H9 (cell line): ENCODE measurements around the gene IVL. TPM values are rescaled to one million over a fixed set of nuclear protein-coding genes. Genes with fewer than 3 reads are reported as not detected.

Source experiments
- DNase-seq: peaks from one replicate; pipeline ENCODE4 v3.0.0-alpha.2; 2017
- H2AFZ ChIP-seq: one replicate; pipeline ENCODE4 v1.6.1; 2013; ENCODE audit warnings: mild to moderate bottlenecking, low read length, control low read depth, moderate library complexity
- H2AK5ac ChIP-seq: 2 replicates; pipeline ENCODE4 v1.6.1; 2013; ENCODE audit warnings: low read length, control low read depth, mixed read lengths; ENCODE audit not compliant: insufficient read length
- H2BK120ac ChIP-seq: one replicate; pipeline ENCODE4 v1.6.1; 2013; ENCODE audit warnings: low read depth, mild to moderate bottlenecking, low read length, control low read depth, inconsistent platforms; ENCODE audit not compliant: poor library complexity, severe bottlenecking
- H2BK12ac ChIP-seq: 2 replicates; pipeline ENCODE4 v1.6.1; 2013; ENCODE audit warnings: low read length, control low read depth, mixed read lengths, low read depth; ENCODE audit not compliant: insufficient read length
- H2BK15ac ChIP-seq: 2 replicates; pipeline ENCODE4 v1.6.1; 2013; ENCODE audit warnings: low read depth, low read length, control low read depth
- H2BK20ac ChIP-seq: one replicate; pipeline ENCODE4 v1.6.1; 2013; ENCODE audit warnings: low read depth, mild to moderate bottlenecking, low read length, control low read depth, inconsistent platforms; ENCODE audit not compliant: poor library complexity, severe bottlenecking
- H2BK5ac ChIP-seq: 2 replicates; pipeline ENCODE4 v1.6.1; 2013; ENCODE audit warnings: low read length, control low read depth, mixed read lengths; ENCODE audit not compliant: insufficient read length
- H3K14ac ChIP-seq: 2 replicates; pipeline ENCODE4 v1.6.1; 2013; ENCODE audit warnings: low read length, control low read depth; ENCODE audit not compliant: insufficient read depth
- H3K18ac ChIP-seq: 2 replicates; pipeline ENCODE4 v1.6.1; 2013; ENCODE audit warnings: low read depth, mild to moderate bottlenecking, mixed read lengths, low read length, control low read depth; ENCODE audit not compliant: insufficient read length
- H3K23ac ChIP-seq: 2 replicates; pipeline ENCODE4 v1.6.1; 2013; ENCODE audit warnings: low read length, control low read depth, mixed read lengths, low read depth; ENCODE audit not compliant: insufficient read length
- H3K23me2 ChIP-seq: 2 replicates; pipeline ENCODE4 v1.6.1; 2013; ENCODE audit warnings: low read depth, mild to moderate bottlenecking, mixed read lengths, low read length, control low read depth; ENCODE audit not compliant: insufficient read length, poor library complexity, severe bottlenecking
- H3K27ac ChIP-seq: 2 replicates; pipeline ENCODE4 v1.5.1; 2013; ENCODE audit warnings: low read length, control low read depth, mixed read lengths, low read depth; ENCODE audit not compliant: insufficient read length
- H3K27me3 ChIP-seq: 2 replicates; pipeline ENCODE4 v1.6.1; 2013; ENCODE audit warnings: low read length, control low read depth, inconsistent platforms; ENCODE audit not compliant: insufficient read depth
- H3K4ac ChIP-seq: 2 replicates; pipeline ENCODE4 v1.6.1; 2013; ENCODE audit warnings: low read depth, mild to moderate bottlenecking, control low read depth, inconsistent platforms, low read length, moderate library complexity
- H3K4me1 ChIP-seq: 2 replicates; pipeline ENCODE4 v1.6.1; 2013; ENCODE audit warnings: low read length, control low read depth, inconsistent platforms; ENCODE audit not compliant: insufficient read depth
- H3K4me2 ChIP-seq: 2 replicates; pipeline ENCODE4 v1.6.1; 2013; ENCODE audit warnings: low read length, control low read depth, mixed read lengths; ENCODE audit not compliant: insufficient read length, insufficient read depth
- H3K56ac ChIP-seq: 2 replicates; pipeline ENCODE4 v1.6.1; 2013; ENCODE audit warnings: low read depth, mild to moderate bottlenecking, mixed read lengths, low read length, control low read depth; ENCODE audit not compliant: insufficient read length
- H3K79me1 ChIP-seq: 2 replicates; pipeline ENCODE4 v1.6.1; 2013; ENCODE audit warnings: low read depth, mild to moderate bottlenecking, moderate library complexity, low read length, control low read depth, inconsistent platforms; ENCODE audit not compliant: insufficient read depth, poor library complexity, severe bottlenecking
- H3K79me2 ChIP-seq: 2 replicates; pipeline ENCODE4 v1.6.1; 2013; ENCODE audit warnings: low read length, control low read depth, inconsistent platforms; ENCODE audit not compliant: insufficient read depth
- H3K9ac ChIP-seq: 2 replicates; pipeline ENCODE4 v1.6.1; 2013; ENCODE audit warnings: low read length, control low read depth, mixed read lengths; ENCODE audit not compliant: insufficient read length; ENCODE audit errors: extremely low read depth
- H3K9me3 ChIP-seq: one replicate; pipeline ENCODE4 v1.6.1; 2013; ENCODE audit warnings: low read depth, low read length, inconsistent platforms; ENCODE audit not compliant: control insufficient read depth
- H3T11ph ChIP-seq: one replicate; pipeline ENCODE4 v1.6.1; 2013; ENCODE audit warnings: mild to moderate bottlenecking, low read length, control low read depth, inconsistent platforms
- H4K20me1 ChIP-seq: one replicate; pipeline ENCODE4 v1.6.1; 2013; ENCODE audit not compliant: control insufficient read depth, insufficient read length, insufficient read depth
- H4K5ac ChIP-seq: 2 replicates; pipeline ENCODE4 v1.6.1; 2013; ENCODE audit warnings: low read depth, mild to moderate bottlenecking, mixed read lengths, low read length, control low read depth; ENCODE audit not compliant: insufficient read length
- H4K8ac ChIP-seq: replicated peaks from 2 replicates; pipeline ENCODE4 v1.6.1; 2013; ENCODE audit warnings: low read length, control low read depth, mixed read lengths, low read depth; ENCODE audit not compliant: insufficient read length
- H4K91ac ChIP-seq: 2 replicates; pipeline ENCODE4 v1.6.1; 2013; ENCODE audit warnings: low read depth, mild to moderate bottlenecking, moderate library complexity, mixed read lengths, low read length, control low read depth; ENCODE audit not compliant: insufficient read length
- H3K27ac Mint-ChIP-seq, 3 experiments: 2 replicates in 2 of 3; 3 replicates in 1 of 3; pipeline ENCODE4 v1.8.0; 2020 to 2021; ENCODE audit warnings: mixed read lengths in 3 of 3, mild to moderate bottlenecking in 1 of 3, moderate library complexity in 1 of 3
- H3K27me3 Mint-ChIP-seq: 2 replicates; pipeline ENCODE4 v1.8.0; 2021; ENCODE audit warnings: low read depth, mild to moderate bottlenecking, moderate library complexity, mixed read lengths
- H3K36me3 Mint-ChIP-seq, 3 experiments: 2 replicates in 2 of 3; 3 replicates in 1 of 3; pipeline ENCODE4 v1.8.0; 2020 to 2021; ENCODE audit warnings: low read depth in 3 of 3, mixed read lengths in 3 of 3; ENCODE audit not compliant: insufficient read depth in 1 of 3
- H3K4me1 Mint-ChIP-seq, 2 experiments: 2 replicates each; pipeline ENCODE4 v1.8.0; 2020; ENCODE audit warnings: mixed read lengths in 2 of 2
- H3K4me3 Mint-ChIP-seq, 2 experiments: 2 replicates in 1 of 2; 3 replicates in 1 of 2; pipeline ENCODE4 v1.8.0; 2020 to 2021; ENCODE audit warnings: mild to moderate bottlenecking in 2 of 2, mixed read lengths in 2 of 2, moderate library complexity in 1 of 2
- H3K9me3 Mint-ChIP-seq, 2 experiments: 2 replicates in 1 of 2; 3 replicates in 1 of 2; pipeline ENCODE4 v1.8.0; 2020; ENCODE audit warnings: mild to moderate bottlenecking in 2 of 2, mixed read lengths in 2 of 2, moderate library complexity in 1 of 2
- CTCF ChIP-seq: fragments of 200-600 bp; sonication (generic); conservative IDR thresholded peaks from 3 replicates; pipeline ENCODE4 v1.8.0; 2021; ENCODE audit warnings: antibody characterized with exemption, mild to moderate bottlenecking
- WGBS: extraction: QIAGEN DNeasy Blood & Tissue Kit; methylation state at CpG from one replicate; pipeline ENCODE4 v1.1.7; 2013; ENCODE audit warnings: missing lambda C conversion rate, low lambda C conversion rate, mixed read lengths; ENCODE audit not compliant: insufficient read length; ENCODE audit errors: extremely low coverage; 5-methylcytosine and 5-hydroxymethylcytosine counted together
- total RNA-seq: library from RNA; stranded (reverse); gene quantifications from 2 replicates; pipeline ENCODE4 v1.2.1, GENCODE V29; 2021

Gene IVL
- total RNA-seq, 1 experiment from 2014 or later, result not detected

- no peak overlapping the region for H3K18ac ChIP-seq
- H3K9ac ChIP-seq, result no peak overlapping the region
- no peak overlapping the region for H3K56ac ChIP-seq
- peaks cover 67 to 90% of the 10 kb centered on the region in 2 experiments for H3K9me3 Mint-ChIP-seq
- WGBS, result no CpG with 5 or more reads among the region's 5 CpGs
- no peaks in the 10 kb centered on the region for H3K4me1 ChIP-seq
- no peaks in the 10 kb centered on the region for H4K20me1 ChIP-seq
- no peaks in the 10 kb centered on the region for H3K9me3 ChIP-seq
- no peak for DNase-seq
- H3K4me1 Mint-ChIP-seq, result no peaks in the 10 kb centered on the region
- no peak overlapping the region for H3K23ac ChIP-seq
- H2BK15ac ChIP-seq, result no peak overlapping the region
- H4K5ac ChIP-seq, result no peak overlapping the region
- H3K4me2 ChIP-seq, result no peak overlapping the region
- no peak for TF ChIP-seq CTCF
- H3K4me3 Mint-ChIP-seq, result no peak overlapping the region
- no peak overlapping the region for H2BK120ac ChIP-seq
- H3K14ac ChIP-seq, result no peak overlapping the region
- peaks cover 5% of the 10 kb centered on the region for H3K27me3 Mint-ChIP-seq
- no peak overlapping the region for H2BK20ac ChIP-seq
- H3K79me1 ChIP-seq, result no peaks in the 10 kb centered on the region
- no peak overlapping the region for H2BK12ac ChIP-seq
- peaks cover 0 to 26% (median 5%) of the 10 kb centered on the region in 3 experiments; a peak in 5 of 7 replicates for H3K36me3 Mint-ChIP-seq
- no peak overlapping the region for H3K27ac Mint-ChIP-seq
- H3K4ac ChIP-seq, result no peak overlapping the region
- no peak overlapping the region for H4K91ac ChIP-seq
- no peaks in the 10 kb centered on the region for H3K23me2 ChIP-seq
- no peak overlapping the region for H2AK5ac ChIP-seq
- H3K27ac ChIP-seq, result no peak overlapping the region
- no peak overlapping the region for H2BK5ac ChIP-seq
- H3T11ph ChIP-seq, result no peak overlapping the region
- no peak overlapping the region for H2AFZ ChIP-seq
- H3K27me3 ChIP-seq, result no peaks in the 10 kb centered on the region
- no peaks in the 10 kb centered on the region for H3K79me2 ChIP-seq
- H4K8ac ChIP-seq, result no peak overlapping the region
Measured at GRCh38 chr1:152906023-152906565, 2.3 kb upstream of the IVL start.
